GM21528 (cell line): Measurements from ENCODE around the gene IP6K1.

Source experiments
- ATAC-seq: cut with Tn5 transposase; IDR thresholded peaks from one replicate; pipeline ENCODE4 v1.9.1; 2021; ENCODE audit warnings: mild to moderate bottlenecking, moderate library complexity; ENCODE audit not compliant: unreplicated experiment, low FRiP score

Gene IP6K1

DNA sequence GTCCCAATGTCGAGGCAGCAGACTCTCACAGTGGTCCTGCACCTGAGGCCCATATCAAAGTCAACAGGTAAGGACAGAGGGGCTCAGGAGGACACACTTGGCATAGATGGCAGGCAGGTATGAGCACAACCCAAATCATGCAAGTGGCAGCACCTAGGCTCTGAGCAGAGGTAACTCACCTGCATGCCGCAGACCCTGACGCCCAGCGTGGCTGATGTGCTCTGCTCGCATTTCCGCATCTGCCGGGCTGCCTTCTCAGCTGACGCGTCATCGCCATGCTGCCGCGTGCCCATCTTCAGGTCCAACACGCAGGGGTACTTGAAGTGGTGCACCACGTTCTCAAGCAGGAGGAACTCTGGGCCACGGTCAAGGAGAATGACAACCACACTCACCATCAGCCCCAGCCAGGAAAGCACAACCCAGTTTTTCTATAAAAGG is 58.4 kb downstream of the IP6K1 start:
- ATAC-seq = no peak

DNA sequence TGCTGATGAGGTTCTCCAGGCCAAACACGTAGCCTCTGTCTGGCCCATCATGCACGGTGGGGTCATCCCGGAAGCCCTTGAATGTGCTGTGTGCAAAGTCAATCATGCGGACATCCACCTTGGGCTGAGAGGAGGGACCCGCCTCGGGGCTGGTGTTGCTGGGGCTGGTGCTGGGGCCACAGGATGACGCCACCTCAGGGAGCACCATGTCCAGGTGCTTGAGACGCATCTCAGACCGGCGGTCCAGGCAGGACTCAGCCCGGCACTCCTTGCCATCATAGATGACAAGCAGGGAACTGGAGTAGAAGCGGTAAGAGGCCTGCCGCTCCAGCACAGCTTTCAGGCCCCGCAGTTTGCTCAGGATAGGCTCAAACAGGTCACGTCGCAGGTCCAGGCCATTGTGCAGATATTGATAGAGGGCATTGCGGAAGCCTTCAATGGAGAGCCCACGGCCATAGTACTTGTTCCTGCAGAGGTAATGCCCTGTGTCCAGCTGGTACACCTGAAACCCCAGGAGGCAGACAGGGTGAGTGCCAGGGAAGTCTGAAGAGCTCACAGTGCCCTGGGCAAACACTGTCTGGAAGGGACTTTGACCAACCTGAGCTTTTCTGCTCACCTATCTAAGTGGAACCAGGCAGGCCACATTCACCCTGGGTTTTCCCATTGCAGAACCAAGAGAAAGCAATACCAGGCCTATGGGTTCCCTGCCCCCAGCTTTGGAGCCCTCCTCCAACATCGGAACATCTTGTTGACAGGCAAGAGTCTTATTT is 59.0 kb downstream of the IP6K1 start:
- ATAC-seq = no peak

DNA sequence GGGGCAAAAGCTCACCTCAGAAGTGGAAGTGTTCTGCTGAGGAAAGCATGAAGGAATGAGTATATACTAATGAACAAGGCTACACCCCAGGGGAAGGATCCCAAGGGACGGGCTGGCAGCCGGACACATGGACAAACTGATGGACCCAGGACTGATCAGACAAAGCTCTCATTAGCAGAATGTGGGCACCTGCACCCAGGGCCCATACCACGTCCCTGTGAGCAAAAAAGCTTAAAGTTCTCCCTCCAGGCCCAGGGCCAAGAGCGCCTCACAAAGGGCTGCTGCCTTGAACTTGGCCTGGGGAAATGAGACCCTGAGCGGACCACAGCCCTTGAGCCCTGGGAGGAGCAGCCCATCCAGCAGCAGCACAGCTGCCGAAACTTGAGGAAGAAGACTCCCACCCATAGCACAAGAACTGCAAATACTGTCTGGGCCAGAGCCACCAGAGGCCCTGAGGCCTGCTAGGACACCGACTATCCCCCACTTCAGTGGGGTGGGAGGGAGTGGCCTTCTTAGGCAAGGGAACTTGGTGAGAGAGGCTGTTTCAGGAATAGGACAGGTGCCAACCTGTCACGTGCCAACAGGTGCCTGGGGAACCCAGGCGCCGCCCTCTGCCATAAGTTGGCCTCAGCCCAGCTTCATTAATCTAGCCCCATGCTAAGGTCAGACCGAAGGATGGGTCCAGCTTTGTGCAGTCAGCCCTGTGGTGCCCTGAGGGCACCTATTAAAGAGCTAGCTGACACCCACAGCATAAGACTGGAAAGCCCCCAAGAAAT is 60.2 kb downstream of the IP6K1 start:
- ATAC-seq = no peak

- no peak for ATAC-seq
Measured at GRCh38 chr3:49724586-49724985, 61.8 kb downstream of the IP6K1 start.

GRCh38 chr3:49723628-49724551 is 62.5 kb downstream of the IP6K1 start, which contains the start of gene GMPPB:
Gene GMPPB (minus strand): TSS chr3:49723951. CDS start chr3:49723726, 225 bp downstream.
- peak; percentile 61 for ATAC-seq

- no peak for ATAC-seq
Measured at GRCh38 chr3:49723296-49723627, 63.1 kb downstream of the IP6K1 start.

- ATAC-seq = no peak
Measured at GRCh38 chr3:49722896-49723295, 63.4 kb downstream of the IP6K1 start.

DNA sequence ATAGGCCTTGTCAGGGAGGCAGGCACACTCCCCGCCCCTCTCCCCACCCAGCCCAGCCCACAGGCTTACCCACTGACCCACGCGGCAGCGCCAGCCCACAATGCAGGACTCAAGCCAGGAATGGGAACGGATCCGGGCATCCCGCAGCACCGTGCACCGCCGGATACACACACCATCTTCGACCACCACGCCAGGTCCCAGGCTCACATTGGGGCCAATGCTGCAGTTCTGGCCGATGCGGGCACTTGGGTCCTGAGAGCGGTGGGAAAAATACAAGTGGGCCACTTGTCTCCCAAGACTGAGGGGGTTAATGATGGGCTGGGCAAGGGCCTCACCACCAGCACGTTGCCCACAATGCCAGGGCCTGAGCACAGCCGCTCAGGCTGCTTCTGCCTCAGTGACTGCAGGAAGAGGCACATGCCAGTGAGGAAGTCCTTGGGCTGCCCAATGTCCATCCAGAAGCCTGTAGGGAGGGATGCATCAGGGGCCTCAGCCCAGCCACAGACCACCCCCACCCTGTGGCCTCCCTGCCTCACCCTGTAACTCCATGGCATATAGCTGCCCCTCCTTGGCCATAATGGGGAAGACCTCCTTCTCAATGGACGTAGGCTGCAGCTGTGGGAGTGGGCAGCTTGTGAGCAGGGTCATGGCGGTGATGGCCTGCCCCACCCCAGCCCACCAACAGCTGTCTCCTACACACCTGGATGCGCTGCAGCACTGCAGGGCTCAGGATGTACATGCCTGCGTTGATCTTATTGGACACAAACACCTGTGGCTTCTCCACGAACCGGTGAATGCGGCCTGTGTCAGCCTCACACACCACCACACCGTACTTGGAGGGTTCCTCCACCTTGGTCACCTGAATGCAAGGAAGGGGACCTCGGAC is 64.2 kb downstream of the IP6K1 start:
- ATAC-seq = no peak

GRCh38 chr3:49721596-49721895 is 64.8 kb downstream of the IP6K1 start:
- ATAC-seq = no peak

- ATAC-seq = no peak
Measured at GRCh38 chr3:49720855-49721595, 65.3 kb downstream of the IP6K1 start.

DNA sequence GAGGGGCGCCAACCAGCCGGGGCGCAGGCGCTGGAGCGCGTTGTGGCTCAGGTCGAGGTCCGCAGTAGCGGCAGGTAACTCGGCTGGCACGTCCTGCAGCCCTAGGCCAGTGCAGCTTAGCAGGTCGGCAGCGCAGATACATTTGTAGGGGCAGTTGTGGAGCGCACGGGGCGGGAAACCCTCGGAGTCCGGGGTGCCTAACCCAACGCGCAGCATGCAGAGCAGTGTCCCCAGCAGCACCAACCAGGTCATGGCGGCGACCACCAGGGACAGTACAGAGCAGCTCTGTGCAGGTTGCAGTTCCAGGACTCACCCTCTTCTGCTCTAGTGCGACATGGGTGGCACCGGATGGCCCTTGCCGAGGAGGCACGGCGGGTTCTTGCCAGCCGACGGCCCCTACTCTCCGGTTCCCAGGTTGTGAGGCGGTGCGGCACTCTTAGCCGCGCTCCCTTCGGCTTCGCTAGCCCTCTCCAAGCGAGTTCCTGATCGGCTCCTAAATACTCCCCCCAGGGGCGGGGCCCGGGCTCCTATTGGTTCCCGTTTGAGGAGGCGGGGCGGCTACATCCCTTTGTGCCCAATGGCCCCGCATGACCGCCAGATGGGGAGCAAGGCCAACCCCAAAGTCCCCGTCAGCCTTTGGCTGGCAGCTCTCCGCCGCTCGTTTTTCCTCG is 67.0 kb downstream of the IP6K1 start, which contains the start of gene AMIGO3:
AMIGO3 (minus strand) TSS at position 471 of the 671 bp plus-strand sequence; CDS start at position 252, 219 bp downstream.
- peak; percentile 46 for ATAC-seq

DNA sequence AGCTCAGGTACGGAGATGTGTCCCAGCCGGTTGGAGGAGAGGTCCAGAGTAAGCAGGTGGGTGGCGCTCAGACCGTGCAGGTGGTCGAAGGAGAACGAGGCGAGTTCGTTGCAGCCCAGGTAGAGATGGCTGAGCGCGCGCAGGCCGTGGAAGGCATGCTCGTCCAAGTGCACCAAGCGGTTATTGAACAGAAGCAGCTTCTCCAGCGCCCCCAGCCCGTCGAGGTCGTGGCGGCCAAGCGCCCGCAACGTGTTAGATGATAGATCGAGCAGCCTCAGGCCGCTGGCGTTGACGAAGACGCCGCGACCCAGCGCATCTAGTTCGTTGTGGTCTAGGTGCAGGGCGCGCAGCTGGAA is 67.5 kb downstream of the IP6K1 start:
- ATAC-seq = no peak

DNA sequence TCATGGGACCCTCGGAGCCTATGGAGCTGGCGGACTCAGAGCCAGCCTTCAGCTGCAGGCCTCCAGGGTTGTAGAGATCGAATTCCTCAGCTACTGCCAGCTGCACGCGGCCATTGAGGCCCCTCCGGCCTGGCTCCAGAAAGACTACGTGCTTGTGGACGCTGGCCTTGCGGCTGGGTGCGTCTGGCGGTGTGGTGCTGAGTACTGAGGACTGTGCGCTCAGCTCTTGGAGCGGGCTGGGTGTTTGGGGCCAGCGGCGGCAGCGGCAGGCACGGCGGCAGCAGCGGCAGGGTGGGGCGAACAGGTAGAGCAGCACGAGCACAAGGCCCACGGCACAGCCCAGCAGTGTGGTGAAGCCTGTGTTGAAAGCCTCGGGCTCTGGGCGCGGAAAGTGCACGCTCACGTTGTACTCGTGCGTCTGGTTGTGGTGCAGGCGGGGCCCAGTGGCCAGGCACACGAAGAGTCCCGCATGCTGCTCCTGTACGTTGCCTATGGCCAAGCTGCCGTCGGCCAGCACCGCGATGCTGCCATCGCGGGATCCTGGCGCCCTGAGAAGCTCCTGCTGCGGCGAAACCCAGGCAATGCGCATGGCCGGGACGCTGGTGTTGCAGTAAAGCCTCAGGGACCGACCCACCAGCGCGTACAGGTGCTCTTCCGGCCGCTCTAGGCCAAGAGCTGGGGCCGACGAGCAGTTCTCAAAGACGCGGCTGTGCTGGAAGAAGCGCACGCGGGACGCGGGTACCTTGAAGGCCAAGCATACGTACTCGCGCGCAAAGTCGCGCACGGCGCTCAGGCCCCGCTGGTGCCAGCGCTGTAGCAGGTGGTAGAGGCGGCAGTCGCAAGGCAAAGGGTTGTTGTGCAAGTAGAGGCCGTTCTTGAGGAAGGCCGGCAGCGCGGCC is 68.1 kb downstream of the IP6K1 start:
- ATAC-seq = no peak

- no peak for ATAC-seq
Measured at GRCh38 chr3:49717211-49717958, 69.0 kb downstream of the IP6K1 start.

DNA sequence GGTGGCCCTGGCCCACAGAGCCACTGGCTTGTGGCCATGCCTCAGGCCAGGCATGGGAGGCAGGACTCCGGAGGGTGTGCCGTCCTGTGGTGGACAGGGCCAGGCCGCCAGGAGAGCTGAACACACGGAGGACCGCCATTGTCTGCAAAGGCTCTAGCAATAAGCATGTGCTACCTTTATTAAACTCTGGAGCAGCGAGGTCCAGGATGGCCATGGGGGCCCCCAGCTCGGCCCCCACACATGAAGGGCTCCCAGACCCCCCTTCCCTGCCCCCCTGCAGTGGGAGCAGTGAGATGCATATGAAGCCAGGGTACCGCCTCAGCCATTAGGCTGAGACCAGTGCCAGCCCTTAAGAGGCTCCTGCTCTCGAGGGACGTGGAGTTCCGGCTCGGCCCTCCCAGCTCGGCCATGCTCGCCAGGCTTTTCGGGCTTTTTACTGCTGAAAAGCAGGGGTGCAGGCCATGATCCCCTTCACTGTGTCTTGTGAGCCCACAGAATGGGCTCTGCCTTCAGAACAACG is 69.6 kb downstream of the IP6K1 start:
- ATAC-seq = no peak

DNA sequence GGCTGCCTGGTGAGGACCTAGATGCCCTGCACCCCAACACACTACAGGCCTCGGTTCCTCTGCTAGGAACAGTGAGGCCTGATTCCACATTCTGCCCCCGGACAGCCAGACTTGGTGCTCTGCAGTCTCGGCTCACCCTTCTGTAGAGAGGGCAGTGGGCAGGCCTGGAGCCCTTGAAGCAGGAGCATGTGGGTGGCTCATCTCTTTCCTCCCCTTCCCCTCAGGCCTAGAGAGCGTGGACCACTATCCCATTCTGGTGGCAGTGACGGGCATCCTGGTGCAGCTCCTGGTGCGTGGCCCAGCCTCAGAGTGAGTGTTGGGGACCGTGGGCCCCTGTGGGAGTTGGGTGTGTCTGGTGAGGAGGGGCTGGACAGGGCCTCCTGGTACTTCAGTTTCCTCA is 70.2 kb downstream of the IP6K1 start:
- no peak for ATAC-seq

DNA sequence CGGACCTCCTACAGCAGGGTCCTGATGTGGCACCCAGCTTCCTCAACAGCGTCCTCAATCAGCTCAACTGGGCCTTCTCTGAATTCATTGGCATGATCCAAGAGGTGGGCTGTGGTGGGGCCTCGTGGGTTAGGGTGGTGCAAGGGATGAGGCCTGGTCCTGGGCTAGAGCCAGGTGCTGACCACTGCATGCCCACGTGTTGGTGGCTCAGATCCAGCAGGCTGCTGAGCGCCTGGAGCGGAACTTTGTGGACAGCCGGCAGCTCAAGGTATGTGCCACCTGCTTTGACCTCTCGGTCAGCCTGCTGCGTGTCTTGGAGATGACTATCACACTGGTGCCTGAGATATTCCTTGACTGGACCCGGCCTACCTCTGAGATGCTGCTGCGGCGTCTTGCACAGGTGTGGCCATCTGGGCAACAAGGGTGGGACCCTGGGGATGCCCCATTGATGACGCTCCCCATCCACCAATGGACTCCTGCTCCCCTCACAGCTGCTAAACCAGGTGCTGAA is 70.7 kb downstream of the IP6K1 start:
- ATAC-seq = no peak
